SHP77 (cell line): Measurements from ENCODE around the gene NR5A1.

Experiments used
- DNase-seq, 2 experiments: peaks; one replicate each; lab custom pipeline; 2025; lab: John Stamatoyannopoulos, UW

The NR5A1 gene

GRCh38 chr9:124457887-124458431 is 49.2 kb downstream of the NR5A1 start:
- DNase-seq, result no peak

GRCh38 chr9:124457079-124457886 is 49.9 kb downstream of the NR5A1 start:
- DNase-seq, result no peak

GRCh38 chr9:124456341-124457078 is 50.7 kb downstream of the NR5A1 start:
- no peak for DNase-seq

DNA sequence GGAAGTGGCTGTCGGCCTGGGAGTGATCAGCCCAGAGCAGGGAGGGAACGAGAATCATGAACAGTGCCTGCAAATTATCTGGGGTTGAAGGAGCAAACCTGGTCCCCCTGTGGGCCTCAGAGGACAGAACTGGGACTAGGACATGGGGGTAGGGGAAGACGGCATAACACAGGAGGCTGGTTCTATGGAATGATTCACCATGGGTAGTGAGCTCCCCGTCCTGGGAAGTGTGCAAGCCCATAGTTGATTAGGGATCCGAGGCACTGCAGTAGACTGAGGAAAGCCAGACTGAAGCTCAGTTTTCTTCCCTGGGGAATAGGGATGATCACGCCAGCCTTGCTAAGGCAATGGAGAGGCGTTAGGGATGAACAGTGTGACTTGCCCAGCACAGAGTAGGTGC is 51.4 kb downstream of the NR5A1 start:
- DNase-seq, result no peak

DNA sequence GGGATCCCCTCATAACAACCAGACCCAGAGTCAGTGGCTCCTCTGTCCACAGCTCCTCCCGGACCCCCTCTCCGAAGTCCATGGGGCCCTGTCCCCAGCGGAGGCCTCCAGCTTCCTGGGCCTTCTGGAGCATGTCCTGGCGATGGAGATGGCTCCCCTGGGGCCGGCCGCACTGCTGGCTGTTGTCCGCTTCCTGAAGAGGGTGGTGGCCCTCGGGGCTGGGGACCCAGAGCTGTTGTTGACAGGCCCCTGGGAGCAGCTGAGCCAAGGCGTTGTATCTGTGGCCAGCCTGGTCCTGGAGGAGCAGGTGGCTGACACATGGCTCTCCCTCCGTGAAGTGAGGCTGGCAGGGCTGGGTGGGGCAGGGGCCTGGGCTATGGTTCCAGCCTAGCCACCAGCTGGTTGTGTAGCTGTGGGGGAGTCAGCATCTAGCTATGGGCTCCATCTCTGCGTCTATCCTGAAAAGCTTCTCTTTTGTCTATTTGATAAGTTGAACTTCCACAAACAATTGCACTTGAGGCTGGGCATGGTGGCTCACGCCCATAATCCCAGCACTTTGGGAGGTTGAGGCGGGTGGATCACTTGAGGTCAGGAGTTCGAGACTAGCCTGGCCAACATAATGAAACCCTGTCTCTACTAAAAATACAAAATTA is 52.3 kb downstream of the NR5A1 start:
- no peak for DNase-seq

- DNase-seq, result no peak
Observed at GRCh38 chr9:124454296-124454695, 52.9 kb downstream of the NR5A1 start.

GRCh38 chr9:124453586-124454191 is 53.5 kb downstream of the NR5A1 start:
- DNase-seq, result no peak

DNA sequence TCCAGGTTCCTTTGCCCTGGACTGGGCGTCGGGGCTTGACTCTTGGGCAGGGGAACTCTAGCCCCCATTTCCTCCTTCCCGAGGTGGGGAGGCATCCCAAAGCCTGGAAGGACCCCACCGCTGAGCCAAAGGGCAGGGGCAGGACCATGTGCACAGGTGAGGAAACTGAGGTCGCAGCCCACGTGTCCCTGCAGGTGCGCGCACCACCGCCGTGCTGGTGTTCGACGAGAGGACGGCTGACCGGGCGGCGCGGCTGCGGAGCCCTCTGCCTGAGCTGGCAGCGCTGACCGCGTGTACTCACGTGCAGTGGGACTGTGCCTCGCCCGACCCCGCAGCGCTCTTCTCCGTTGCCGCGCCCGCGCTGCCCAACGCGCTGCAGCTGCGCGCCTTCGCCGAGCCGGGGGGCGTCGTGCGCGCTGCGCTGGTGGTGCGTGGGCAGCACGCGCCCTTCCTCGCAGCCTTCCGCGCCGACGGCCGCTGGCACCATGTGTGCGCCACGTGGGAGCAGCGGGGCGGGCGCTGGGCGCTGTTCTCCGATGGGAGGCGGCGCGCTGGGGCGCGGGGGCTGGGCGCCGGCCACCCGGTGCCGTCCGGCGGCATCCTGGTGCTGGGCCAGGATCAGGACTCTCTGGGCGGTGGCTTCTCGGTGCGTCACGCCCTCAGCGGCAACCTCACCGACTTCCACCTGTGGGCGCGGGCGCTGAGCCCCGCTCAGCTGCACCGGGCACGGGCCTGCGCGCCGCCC is 54.2 kb downstream of the NR5A1 start:
- DNase-seq, result no peak

DNA sequence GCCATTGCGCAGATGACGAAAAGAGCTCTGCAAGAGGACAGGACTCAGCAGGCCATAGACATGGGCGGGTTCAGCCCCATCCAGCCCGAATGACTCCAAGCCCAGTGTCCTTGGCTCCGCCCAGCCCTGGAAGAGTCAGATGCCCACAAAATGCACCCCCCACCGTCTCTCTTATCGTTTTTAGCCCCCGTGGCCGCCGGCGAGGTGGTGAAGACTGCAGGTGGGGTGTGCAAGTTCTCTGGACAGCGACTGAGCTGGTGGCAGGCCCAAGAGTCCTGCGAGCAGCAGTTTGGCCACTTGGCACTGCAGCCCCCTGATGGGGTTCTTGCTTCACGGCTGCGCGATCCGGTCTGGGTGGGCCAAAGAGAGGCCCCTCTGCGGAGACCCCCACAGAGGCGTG is 54.9 kb downstream of the NR5A1 start:
- no peak for DNase-seq

- no peak for DNase-seq
Observed at GRCh38 chr9:124450931-124451661, 56.1 kb downstream of the NR5A1 start.

- peak; percentile 6 to 18 for DNase-seq
Observed at GRCh38 chr9:124450241-124450924, 56.8 kb downstream of the NR5A1 start, which contains the start of gene ADGRD2. TSS of gene ADGRD2 (plus strand) at chr9:124450451. CDS start at chr9:124451667, 1,216 bp downstream.

DNA sequence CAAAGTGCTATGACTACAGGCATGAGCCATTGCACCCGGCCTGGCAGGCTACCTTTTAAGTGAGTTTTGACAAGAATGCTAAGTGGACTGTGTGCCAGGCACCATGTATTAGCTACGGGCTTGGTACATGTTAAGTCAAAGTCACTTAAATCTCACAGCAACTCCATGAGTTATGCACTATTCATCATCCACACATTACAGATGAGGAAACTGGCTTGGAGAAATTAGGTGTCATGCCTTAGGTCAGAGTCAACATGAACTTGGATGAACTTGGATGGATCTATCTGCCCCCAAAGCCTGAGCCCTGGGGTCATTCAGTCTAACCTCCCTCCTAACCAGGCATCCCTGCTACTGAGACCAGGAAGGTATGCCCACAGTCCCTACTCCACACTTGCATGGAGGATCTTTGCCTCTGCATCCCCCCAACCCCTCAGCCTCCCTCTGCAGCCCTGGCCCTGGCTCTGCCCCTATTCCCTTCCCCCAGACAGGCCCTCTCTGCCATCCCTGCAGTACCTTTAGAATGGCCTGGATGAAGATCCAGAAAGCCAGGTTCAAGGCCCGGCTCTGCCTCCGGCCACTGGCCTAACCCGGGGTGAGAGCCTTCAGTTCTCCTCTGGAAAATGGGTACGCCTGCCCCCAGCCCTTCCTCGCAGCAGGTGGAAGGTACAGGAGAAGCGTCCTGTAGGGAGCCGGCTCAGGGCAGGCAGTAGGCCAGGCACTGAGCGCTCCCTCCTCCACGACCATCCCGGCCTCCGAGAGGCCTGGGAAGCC is 57.6 kb downstream of the NR5A1 start:
- no peak for DNase-seq

DNA sequence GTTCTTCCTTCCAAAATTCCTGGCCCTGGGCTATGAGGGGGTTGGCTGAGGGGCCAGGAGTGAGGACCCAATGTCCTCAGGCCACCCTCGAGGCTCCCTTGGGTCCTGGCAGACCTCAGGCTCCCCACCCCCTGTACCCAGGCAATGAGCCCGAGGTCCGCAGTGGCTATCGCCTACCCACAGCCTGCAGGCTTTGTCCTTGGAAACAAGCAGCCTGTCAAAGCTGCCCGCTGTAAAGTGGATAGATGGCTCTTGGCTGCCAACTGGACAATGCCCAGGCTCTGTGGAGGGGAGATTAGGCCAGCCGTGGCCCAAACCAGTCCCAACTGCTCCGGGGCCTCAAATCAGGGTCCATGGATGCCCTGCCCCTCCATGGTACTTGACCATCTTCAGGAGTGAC is 59.2 kb downstream of the NR5A1 start:
- no peak for DNase-seq

DNA sequence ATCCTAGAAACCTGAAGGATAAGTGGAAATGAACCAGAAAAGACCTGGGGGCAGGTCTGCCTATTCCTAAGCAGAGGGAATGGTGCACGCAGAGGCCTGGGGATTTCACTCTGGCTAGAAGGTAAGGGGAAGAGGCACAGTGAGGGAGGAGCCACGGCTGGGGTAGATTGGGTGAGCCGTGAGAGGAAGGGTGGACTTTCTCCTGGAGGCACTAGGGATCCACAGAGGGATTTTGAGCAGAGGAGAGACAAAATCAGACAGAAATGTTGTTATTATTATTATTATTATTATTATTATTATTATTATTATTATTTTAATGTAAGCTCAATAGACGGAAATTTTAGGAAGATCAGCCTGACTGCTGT is 59.9 kb downstream of the NR5A1 start:
- no peak for DNase-seq

GRCh38 chr9:124444166-124444565 is 63.0 kb downstream of the NR5A1 start:
- DNase-seq, result no peak

DNA sequence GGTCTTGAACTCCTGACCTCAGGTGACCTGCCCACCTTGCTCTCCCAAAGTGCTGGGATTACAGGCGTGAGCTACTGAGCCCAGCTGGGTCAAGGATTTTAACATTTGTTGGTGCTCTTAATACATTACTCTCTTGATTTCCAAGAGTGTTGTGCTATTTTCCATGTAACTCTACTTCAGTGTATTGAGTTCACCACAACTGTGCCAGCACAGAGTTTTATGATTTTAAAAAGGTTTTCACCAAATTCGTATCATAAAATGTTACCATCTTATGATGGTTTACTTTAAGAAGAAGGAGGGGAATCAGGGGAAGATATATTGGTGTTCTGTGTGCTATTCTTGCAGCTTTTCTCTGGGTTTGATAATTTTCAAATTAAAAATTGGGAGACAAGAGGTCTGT is 63.6 kb downstream of the NR5A1 start:
- no peak for DNase-seq

GRCh38 chr9:124442826-124443225 is 64.4 kb downstream of the NR5A1 start:
- no peak for DNase-seq

DNA sequence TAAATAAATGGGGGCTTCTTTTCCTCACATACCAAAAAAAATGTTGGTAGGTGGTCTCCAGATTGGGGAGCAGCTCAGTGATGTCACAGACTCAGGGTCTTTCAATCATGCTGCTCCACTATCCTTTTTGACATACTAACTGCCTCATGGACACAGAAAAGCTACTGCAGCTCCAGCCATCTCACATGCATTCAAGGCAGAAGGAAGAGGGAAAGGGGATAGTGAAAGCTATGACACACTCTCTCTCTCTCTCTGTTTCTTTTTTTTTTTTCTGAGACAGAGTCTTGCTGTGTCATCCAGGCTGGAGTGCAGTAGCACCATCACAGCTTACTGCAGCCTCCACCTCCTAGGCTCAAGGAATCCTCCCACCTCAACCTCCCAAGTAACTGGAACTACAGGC is 64.8 kb downstream of the NR5A1 start:
- no peak for DNase-seq

- peak in 1 of 2 experiments; percentile 14 for DNase-seq
Observed at GRCh38 chr9:124441291-124441690, 65.9 kb downstream of the NR5A1 start.
